Measurements from ENCODE around the gene NF2.

DNA sequence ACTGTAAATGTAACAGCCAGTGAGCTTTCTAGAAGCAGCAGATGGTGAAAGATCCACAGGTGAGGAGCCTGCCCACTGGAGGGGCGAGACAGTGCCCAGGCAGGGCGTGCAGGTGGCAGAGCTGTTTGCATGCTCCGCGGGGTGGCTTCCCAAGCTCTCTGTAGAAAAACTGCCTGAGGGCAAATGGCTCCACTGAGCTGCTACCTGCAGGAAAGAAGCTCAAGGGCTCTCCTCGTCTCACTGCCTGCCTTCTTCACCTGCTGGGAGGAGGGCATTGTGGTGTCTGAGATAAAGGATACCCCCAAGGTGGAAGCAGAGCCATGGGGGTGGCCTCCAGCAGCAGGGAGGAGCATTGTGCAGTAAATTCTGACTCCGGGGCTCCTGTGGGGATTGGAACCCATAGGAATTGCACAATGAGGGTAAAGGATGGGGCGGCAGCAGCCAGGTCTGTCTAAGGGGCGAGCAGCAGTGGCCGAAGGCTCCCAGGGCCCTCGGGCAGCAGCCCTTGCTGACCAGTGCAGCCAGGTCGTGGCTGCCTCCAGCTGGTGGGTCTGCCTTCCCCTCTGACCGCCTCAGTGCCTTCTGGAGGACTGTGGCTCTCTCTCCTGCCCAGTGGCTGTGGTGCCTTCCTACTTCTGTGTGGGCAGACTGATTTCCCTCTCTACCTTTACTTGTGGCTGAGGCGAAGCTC is 88.3 kb downstream of the NF2 start:
- TF ChIP-seq, protein P1, sequence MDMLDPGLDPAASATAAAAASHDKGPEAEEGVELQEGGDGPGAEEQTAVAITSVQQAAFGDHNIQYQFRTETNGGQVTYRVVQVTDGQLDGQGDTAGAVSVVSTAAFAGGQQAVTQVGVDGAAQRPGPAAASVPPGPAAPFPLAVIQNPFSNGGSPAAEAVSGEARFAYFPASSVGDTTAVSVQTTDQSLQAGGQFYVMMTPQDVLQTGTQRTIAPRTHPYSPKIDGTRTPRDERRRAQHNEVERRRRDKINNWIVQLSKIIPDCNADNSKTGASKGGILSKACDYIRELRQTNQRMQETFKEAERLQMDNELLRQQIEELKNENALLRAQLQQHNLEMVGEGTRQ (IDR thresholded peaks at IDR 0.05): no peak
- no peak for TF ChIP-seq EP300 (IDR thresholded peaks at IDR 0.05)
- TF ChIP-seq JUN (IDR thresholded peaks at IDR 0.05): no peak
- TF ChIP-seq POLR2A (IDR thresholded peaks at IDR 0.05; ENCODE audit: low read length): no peak

All from A549 (cell line).